GM21576 (cell line): Measurements from ENCODE around the gene RNASEH1.

ENCODE experiments used
- ATAC-seq: cut with Tn5 transposase; IDR thresholded peaks from one replicate; pipeline ENCODE4 v1.9.1; 2021; ENCODE audit warnings: mild to moderate bottlenecking, moderate library complexity; ENCODE audit not compliant: unreplicated experiment

Gene RNASEH1

GRCh38 chr2:3563521-3563976, 5.4 kb upstream of the RNASEH1 start:
- ATAC-seq = peak; percentile 37

- peak; percentile 15 for ATAC-seq
Observed at GRCh38 chr2:3557639-3558204, 411 bp downstream of the RNASEH1 start.

GRCh38 chr2:3553946-3554345, 4.2 kb downstream of the RNASEH1 start:
- no peak for ATAC-seq

GRCh38 chr2:3547915-3548314, 10.2 kb downstream of the RNASEH1 start:
- ATAC-seq = no peak

GRCh38 chr2:3545788-3546478, 12.2 kb downstream of the RNASEH1 start:
- no peak for ATAC-seq

- no peak for ATAC-seq
Observed at GRCh38 chr2:3543023-3543683, 15.0 kb downstream of the RNASEH1 start.

GRCh38 chr2:3542107-3542506, 16.0 kb downstream of the RNASEH1 start:
- ATAC-seq = no peak

- ATAC-seq = no peak
Observed at GRCh38 chr2:3539836-3540235, 18.3 kb downstream of the RNASEH1 start.

GRCh38 chr2:3536682-3537632, 21.2 kb downstream of the RNASEH1 start:
- no peak for ATAC-seq

GRCh38 chr2:3535794-3536681, 22.1 kb downstream of the RNASEH1 start:
- no peak for ATAC-seq

GRCh38 chr2:3535467-3535793, 22.7 kb downstream of the RNASEH1 start:
- no peak for ATAC-seq

GRCh38 chr2:3534251-3534814, 23.8 kb downstream of the RNASEH1 start:
- no peak for ATAC-seq

GRCh38 chr2:3533836-3534235, 24.3 kb downstream of the RNASEH1 start:
- ATAC-seq = no peak

GRCh38 chr2:3532941-3533340, 25.2 kb downstream of the RNASEH1 start:
- no peak for ATAC-seq

- ATAC-seq = no peak
Observed at GRCh38 chr2:3529316-3530025, 28.7 kb downstream of the RNASEH1 start.

GRCh38 chr2:3527886-3528785, 30.0 kb downstream of the RNASEH1 start:
- ATAC-seq = no peak

- ATAC-seq = no peak
Observed at GRCh38 chr2:3526871-3527270, 31.3 kb downstream of the RNASEH1 start.

GRCh38 chr2:3523551-3524041, 34.5 kb downstream of the RNASEH1 start:
- ATAC-seq = no peak
